HEK293T (cell line): ENCODE data around the gene ZNF331.

Experiments
- CTCF ChIA-PET: fragments of 350-600 bp; formaldehyde crosslinking; extraction: SDS; loops from one replicate; lab custom pipeline; 2021; ENCODE audit warnings: antibody characterized with exemption, inconsistent platforms; lab: Yijun Ruan, JAX
- POLR2A ChIA-PET: fragments of 350-600 bp; formaldehyde crosslinking; extraction: SDS; loops from one replicate; lab custom pipeline; 2020; ENCODE audit warnings: antibody characterized with exemption, inconsistent platforms; lab: Yijun Ruan, JAX
- DNase-seq: peaks from one replicate; pipeline ENCODE4 v3.0.0; 2012; ENCODE audit warnings: mixed read lengths; ENCODE audit errors: extremely low spot score
- ARNT ChIP-seq: fragments of 450-650 bp; IDR thresholded peaks from 2 replicates; pipeline ENCODE4 v1.6.1; 2017; ENCODE audit warnings: mild to moderate bottlenecking
- BHLHE40 ChIP-seq: fragments of 450-650 bp; IDR thresholded peaks from 2 replicates; pipeline ENCODE4 v1.6.1; 2016; ENCODE audit warnings: mild to moderate bottlenecking, moderate library complexity, borderline replicate concordance
- CTBP1 ChIP-seq: fragments of 450-650 bp; IDR thresholded peaks from 2 replicates; pipeline ENCODE4 v1.6.1; 2016; ENCODE audit warnings: borderline replicate concordance
- ELF4 ChIP-seq: fragments of 450-650 bp; IDR thresholded peaks from 2 replicates; pipeline ENCODE4 v1.6.1; 2017; ENCODE audit warnings: antibody characterized with exemption
- FOXA1 ChIP-seq: fragments of 450-650 bp; IDR thresholded peaks from 2 replicates; pipeline ENCODE4 v1.6.1; 2016; ENCODE audit warnings: mild to moderate bottlenecking
- FOXK2 ChIP-seq: fragments of 450-650 bp; IDR thresholded peaks from 2 replicates; pipeline ENCODE4 v1.6.1; 2016; ENCODE audit warnings: mild to moderate bottlenecking
- FOXM1 ChIP-seq: fragments of 450-650 bp; IDR thresholded peaks from 2 replicates; pipeline ENCODE4 v1.6.1; 2017; ENCODE audit warnings: mild to moderate bottlenecking, borderline replicate concordance
- HDGF ChIP-seq: fragments of 450-650 bp; IDR thresholded peaks from 2 replicates; pipeline ENCODE4 v1.6.1; 2017; ENCODE audit warnings: antibody characterized with exemption, borderline replicate concordance
- L3MBTL2 ChIP-seq: fragments of 450-650 bp; conservative IDR thresholded peaks from 2 replicates; pipeline ENCODE4 v1.6.1; 2016; ENCODE audit warnings: mild to moderate bottlenecking
- LEF1 ChIP-seq: fragments of 450-650 bp; IDR thresholded peaks from 2 replicates; pipeline ENCODE4 v1.6.1; 2017; ENCODE audit warnings: mild to moderate bottlenecking, borderline replicate concordance
- NFRKB ChIP-seq: fragments of 450-650 bp; IDR thresholded peaks from 2 replicates; pipeline ENCODE4 v1.6.1; 2016; ENCODE audit warnings: mild to moderate bottlenecking, moderate library complexity
- PKNOX1 ChIP-seq: fragments of 450-650 bp; IDR thresholded peaks from 2 replicates; pipeline ENCODE4 v1.6.1; 2016
- SP1 ChIP-seq: fragments of 450-650 bp; IDR thresholded peaks from 2 replicates; pipeline ENCODE4 v1.6.1; 2017
- SUZ12 ChIP-seq: fragments of 450-650 bp; IDR thresholded peaks from 2 replicates; pipeline ENCODE4 v1.6.1; 2016; ENCODE audit warnings: mild to moderate bottlenecking
- TARDBP ChIP-seq: fragments of 450-650 bp; IDR thresholded peaks from 2 replicates; pipeline ENCODE4 v1.6.1; 2016
- ZNF384 ChIP-seq: fragments of 450-650 bp; IDR thresholded peaks from 2 replicates; pipeline ENCODE4 v1.6.1; 2016

The ZNF331 gene

GRCh38 chr19:53517114-53517741 lies 20.7 kb upstream of the ZNF331 start:
- TF ChIP-seq SP1, result no peak
- TF ChIP-seq NFRKB, result no peak
- TF ChIP-seq FOXA1, result no peak
- no peak for TF ChIP-seq PKNOX1
- no peak for TF ChIP-seq SUZ12
- no peak for TF ChIP-seq TARDBP
- no peak for DNase-seq
- ChIA-PET POLR2A (no interaction called here), CTCF (interaction anchor here (0.6 kb wide), 1 partner anchor 710 kb away, joined by 4 read pairs; no protein-coding TSS in a partner anchor)

GRCh38 chr19:53518121-53518520 lies 19.8 kb upstream of the ZNF331 start:
- POLR2A ChIA-PET, result no interaction called here
- no peak for TF ChIP-seq L3MBTL2
- no peak for TF ChIP-seq SUZ12
- TF ChIP-seq ELF4, result no peak
- TF ChIP-seq SP1, result no peak
- TF ChIP-seq PKNOX1, result no peak
- TF ChIP-seq ZNF384, result no peak
- TF ChIP-seq TARDBP, result no peak
- TF ChIP-seq CTBP1, result no peak
- TF ChIP-seq HDGF, result no peak
- TF ChIP-seq FOXK2, result no peak
- DNase-seq, result no peak

DNA sequence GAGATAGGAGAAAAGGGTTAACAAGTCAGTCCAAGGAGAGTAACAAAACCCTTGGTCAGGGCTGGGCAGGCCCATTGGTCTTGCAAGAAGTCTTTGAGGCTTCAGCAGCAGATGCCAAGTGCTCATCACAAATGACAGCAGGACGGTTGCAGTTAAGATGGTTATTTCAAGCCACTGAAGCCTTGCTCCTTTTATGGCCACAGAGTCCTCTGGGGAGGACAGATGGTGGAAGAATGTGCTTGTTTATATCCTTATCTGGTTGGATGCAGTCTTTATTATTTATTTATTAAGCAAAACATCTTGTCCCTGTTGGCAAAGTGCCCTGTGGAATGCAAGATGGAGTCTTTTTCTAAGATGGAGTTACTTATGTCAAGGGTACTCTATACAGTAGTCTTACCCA lies 19.2 kb upstream of the ZNF331 start:
- CTCF ChIA-PET, result no interaction called here
- POLR2A ChIA-PET, result no interaction called here
- DNase-seq, result no peak
- TF ChIP-seq ARNT (no peak), ZNF384 (no peak), HDGF (no peak), FOXA1 (no peak), ELF4 (no peak)

More at GRCh38 chr19:53518121-53518520, 19.8 kb upstream of the ZNF331 start:
- CTCF ChIA-PET, result no interaction called here

- ChIA-PET CTCF (no interaction called here), POLR2A (no interaction called here)
- DNase-seq, result no peak
- TF ChIP-seq FOXA1, result no peak
- TF ChIP-seq FOXK2, result no peak
- TF ChIP-seq HDGF, result no peak
- TF ChIP-seq ZNF384, result no peak
- TF ChIP-seq NFRKB, result no peak
- no peak for TF ChIP-seq ARNT
Measured at GRCh38 chr19:53519446-53519845, 18.5 kb upstream of the ZNF331 start.

GRCh38 chr19:53520163-53520546 lies 17.8 kb upstream of the ZNF331 start:
- TF ChIP-seq FOXA1 (no peak), ELF4 (no peak), ZNF384 (no peak), FOXK2 (no peak), FOXM1 (no peak), BHLHE40 (no peak), HDGF (no peak), NFRKB (no peak), ARNT (no peak), LEF1 (no peak), TARDBP (no peak), SP1 (no peak), L3MBTL2 (no peak), PKNOX1 (no peak), SUZ12 (no peak), CTBP1 (no peak)
- ChIA-PET CTCF (no interaction called here), POLR2A (interaction anchor here (0.6 to 1.3 kb wide), 5 partner anchors 12 to 671 kb away, joined by 3 to 6 read pairs (median 3); partner anchors contain the start of gene TSEN34)
- DNase-seq, result no peak

DNA sequence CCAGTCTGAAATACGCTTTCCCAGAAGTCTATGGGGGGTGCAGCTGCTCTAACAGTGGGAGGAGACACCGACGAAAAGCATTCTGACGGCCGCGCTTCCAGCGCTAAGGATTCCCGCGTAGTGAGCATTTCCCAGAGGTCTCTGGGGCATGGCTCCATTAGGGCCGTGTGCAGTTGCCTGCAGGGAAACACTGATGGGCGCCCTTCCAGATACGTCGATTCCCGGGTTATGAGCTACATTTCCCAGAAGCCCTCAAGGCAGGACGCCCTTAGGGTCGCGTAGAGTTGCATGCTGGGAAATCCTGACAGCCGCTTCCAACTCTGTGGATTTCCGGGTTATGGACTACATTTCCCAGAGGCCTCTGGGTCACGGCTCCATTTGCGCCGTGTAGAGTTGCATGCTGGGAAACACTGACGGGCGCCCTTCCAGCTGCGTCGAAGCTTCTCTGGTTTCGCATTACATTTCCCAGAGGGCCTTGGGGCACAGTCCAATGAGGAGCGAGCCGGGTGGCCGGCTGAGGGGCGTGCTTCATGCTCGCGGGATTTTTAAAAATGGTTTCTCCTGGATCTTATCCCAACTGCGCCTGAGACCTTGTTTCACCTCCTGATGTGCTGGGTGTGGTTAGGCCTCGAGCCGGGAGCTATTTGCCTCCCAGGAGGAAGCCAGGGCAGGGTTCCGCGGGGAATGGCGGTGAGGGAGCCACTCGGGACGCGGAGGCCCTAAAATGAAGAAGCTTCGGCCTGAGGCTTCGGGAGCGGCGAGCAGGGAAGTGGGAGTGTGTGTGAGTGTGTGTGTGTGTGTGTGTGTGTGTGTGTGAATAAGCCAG lies 17.2 kb upstream of the ZNF331 start:
- DNase-seq, result peak; percentile 55
- ChIA-PET POLR2A (interaction anchor here (0.6 to 1.3 kb wide), 6 partner anchors 13 to 670 kb away, joined by 3 to 6 read pairs (median 3); partner anchors contain the start of gene TSEN34), CTCF (interaction anchor here (0.6 kb wide), 1 partner anchor 523 kb away, joined by 3 read pairs; no protein-coding TSS in a partner anchor)
- TF ChIP-seq FOXA1 (no peak), CTBP1 (no peak), NFRKB (no peak), TARDBP (no peak), FOXM1 (no peak), FOXK2 (no peak), L3MBTL2 (peak; percentile 64), ZNF384 (no peak)
